Endodermal cell (in vitro differentiated cells): ENCODE results near the gene SENP1. TPM values are rescaled to one million over a fixed set of nuclear protein-coding genes. Genes with fewer than 3 reads are reported as not detected.

Source experiments
- DNase-seq: peaks from one replicate; pipeline ENCODE4 v3.0.0-alpha.2; 2017
- H3K27ac ChIP-seq: 2 replicates; pipeline ENCODE4 v1.5.1; 2013; ENCODE audit warnings: mild to moderate bottlenecking, low read depth, low read length, moderate library complexity
- H3K27me3 ChIP-seq: 2 replicates; pipeline ENCODE4 v1.6.1; 2013; ENCODE audit warnings: mild to moderate bottlenecking, low read length, moderate library complexity; ENCODE audit not compliant: insufficient read depth, control insufficient read depth, poor library complexity, severe bottlenecking
- H3K36me3 ChIP-seq: 2 replicates; pipeline ENCODE4 v1.7.0; 2013; ENCODE audit warnings: mild to moderate bottlenecking, low read length, moderate library complexity; ENCODE audit not compliant: control insufficient read depth, insufficient read depth
- H3K4me1 ChIP-seq: one replicate; pipeline ENCODE4 v1.7.0; 2013; ENCODE audit warnings: low read length; ENCODE audit not compliant: control insufficient read depth, insufficient read depth
- H3K4me3 ChIP-seq: 2 replicates; pipeline ENCODE4 v1.5.1; 2013; ENCODE audit warnings: mild to moderate bottlenecking, low read length, moderate library complexity
- H3K9ac ChIP-seq: 2 replicates; pipeline ENCODE4 v1.6.1; 2013; ENCODE audit warnings: mild to moderate bottlenecking, low read length, moderate library complexity; ENCODE audit not compliant: poor library complexity, severe bottlenecking; ENCODE audit errors: extremely low read depth
- H3K9me3 ChIP-seq: 2 replicates; pipeline ENCODE4 v1.6.1; 2013; ENCODE audit warnings: mild to moderate bottlenecking, low read length, moderate library complexity; ENCODE audit not compliant: control insufficient read depth
- H3K27ac Mint-ChIP-seq: 2 replicates; pipeline ENCODE4 v1.8.0; 2020; ENCODE audit warnings: mixed read lengths
- H3K27me3 Mint-ChIP-seq: 2 replicates; pipeline ENCODE4 v1.8.0; 2021; ENCODE audit warnings: mild to moderate bottlenecking, mixed read lengths; ENCODE audit not compliant: insufficient read depth
- H3K36me3 Mint-ChIP-seq: 2 replicates; pipeline ENCODE4 v1.8.0; 2020; ENCODE audit warnings: low read depth, mixed read lengths
- H3K4me1 Mint-ChIP-seq: 2 replicates; pipeline ENCODE4 v1.8.0; 2020; ENCODE audit warnings: mixed read lengths
- H3K4me3 Mint-ChIP-seq: 2 replicates; pipeline ENCODE4 v1.8.0; 2020; ENCODE audit warnings: mild to moderate bottlenecking, moderate library complexity, mixed read lengths
- H3K9me3 Mint-ChIP-seq: 2 replicates; pipeline ENCODE4 v1.8.0; 2020; ENCODE audit warnings: mild to moderate bottlenecking, mixed read lengths
- CTCF ChIP-seq: fragments of 200-600 bp; sonication (generic); conservative IDR thresholded peaks from 2 replicates; pipeline ENCODE4 v1.5.0; 2021; ENCODE audit warnings: antibody characterized with exemption, mild to moderate bottlenecking
- WGBS, 2 experiments: methylation state at CpG; one replicate each; pipeline versions ENCODE4 v1.1.5 to v1.1.7; 2013; ENCODE audit warnings: missing lambda C conversion rate in 2 of 2, mixed read lengths in 1 of 2; ENCODE audit not compliant: insufficient coverage in 1 of 2, insufficient read length in 1 of 2; 5-methylcytosine and 5-hydroxymethylcytosine counted together
- long read RNA-seq, 4 experiments: library from polyadenylated mRNA in 2 of 4; library from RNA in 1 of 4; library from capped mRNA in 1 of 4; stranded (forward) in 3 of 4; unstranded in 1 of 4; transcript quantifications; one replicate each; pipeline ENCODE4 v2.0.0, GENCODE V29; 2020 to 2021; ENCODE audit warnings: inconsistent platforms in 1 of 4
- polyA plus RNA-seq, 2 experiments: library from polyadenylated mRNA; stranded (reverse); fragments of 50-300 nt; gene quantifications; one replicate each; pipeline ENCODE4 v1.2.3, GENCODE V29; 2013
- total RNA-seq, 2 donors: library from RNA; stranded (reverse); fragmentation: NEBNext Ultra II Directional in 1 of 2; extraction: Animal tissue kit (Norgen Biotek cat#: 25700) in 1 of 2; gene quantifications; 2 replicates in 1 of 2; 3 replicates in 1 of 2; pipeline ENCODE4 v1.2.1, GENCODE V29; 2021

Gene SENP1
- 10 to 100 TPM; 30.6 to 39.6 TPM for total RNA-seq
- 25.5 TPM for polyA plus RNA-seq (2013, experiment 1 of 2)
- polyA plus RNA-seq (2013, experiment 2 of 2), result 26.3 TPM
- long read RNA-seq, experiment 1, partial matches to known transcripts, result 3 of 11 reads
- long read RNA-seq, experiment 1, other reads (novel, unspliced or antisense), result 8 of 11 reads
- long read RNA-seq, experiment 2, full-length matches to known transcripts, result 21 of 71 reads
- long read RNA-seq, experiment 2, partial matches to known transcripts, result 7 of 71 reads
- long read RNA-seq, experiment 2, other reads (novel, unspliced or antisense), result 43 of 71 reads
- long read RNA-seq, experiment 3, full-length matches to known transcripts, result 9 of 36 reads
- long read RNA-seq, experiment 3, partial matches to known transcripts, result 11 of 36 reads
- long read RNA-seq, experiment 3, other reads (novel, unspliced or antisense), result 16 of 36 reads
- long read RNA-seq, experiment 4, partial matches to known transcripts, result 1 of 4 reads
- long read RNA-seq, experiment 4, other reads (novel, unspliced or antisense), result 3 of 4 reads

- DNase-seq, result peak; percentile 98
- H3K4me3 ChIP-seq, result peak within 1 kb of the TSS; percentile 98
- peaks cover 31% of the 10 kb centered on the region for H3K27me3 ChIP-seq
- peak within 1 kb of the TSS; percentile 95 for H3K27ac Mint-ChIP-seq
- no peaks in the 10 kb centered on the region for H3K36me3 ChIP-seq
- peak; percentile 49 for TF ChIP-seq CTCF
- no peaks in the 10 kb centered on the region for H3K9me3 Mint-ChIP-seq
- H3K9ac ChIP-seq, result peak within 1 kb of the TSS; percentile 83
- H3K27ac ChIP-seq, result peak within 1 kb of the TSS; percentile 96
- H3K4me3 Mint-ChIP-seq, result peak within 1 kb of the TSS; percentile 83
- peaks cover 19% of the 10 kb centered on the region for H3K4me1 Mint-ChIP-seq
- WGBS, 2 experiments, result 2% methylated on average over 31 to 53 of the region's 53 CpGs
- H3K36me3 Mint-ChIP-seq, result peaks cover 2% of the 10 kb centered on the region
- peaks cover 4% of the 10 kb centered on the region for H3K4me1 ChIP-seq
- H3K9me3 ChIP-seq, result no peaks in the 10 kb centered on the region
- H3K27me3 Mint-ChIP-seq, result peaks cover 28% of the 10 kb centered on the region
These were observed at the start of gene SENP1 for GRCh38 chr12:48105867-48106680. Gene SENP1 (minus strand): TSS chr12:48106079. CDS start chr12:48101472, 4,607 bp downstream.

DNA sequence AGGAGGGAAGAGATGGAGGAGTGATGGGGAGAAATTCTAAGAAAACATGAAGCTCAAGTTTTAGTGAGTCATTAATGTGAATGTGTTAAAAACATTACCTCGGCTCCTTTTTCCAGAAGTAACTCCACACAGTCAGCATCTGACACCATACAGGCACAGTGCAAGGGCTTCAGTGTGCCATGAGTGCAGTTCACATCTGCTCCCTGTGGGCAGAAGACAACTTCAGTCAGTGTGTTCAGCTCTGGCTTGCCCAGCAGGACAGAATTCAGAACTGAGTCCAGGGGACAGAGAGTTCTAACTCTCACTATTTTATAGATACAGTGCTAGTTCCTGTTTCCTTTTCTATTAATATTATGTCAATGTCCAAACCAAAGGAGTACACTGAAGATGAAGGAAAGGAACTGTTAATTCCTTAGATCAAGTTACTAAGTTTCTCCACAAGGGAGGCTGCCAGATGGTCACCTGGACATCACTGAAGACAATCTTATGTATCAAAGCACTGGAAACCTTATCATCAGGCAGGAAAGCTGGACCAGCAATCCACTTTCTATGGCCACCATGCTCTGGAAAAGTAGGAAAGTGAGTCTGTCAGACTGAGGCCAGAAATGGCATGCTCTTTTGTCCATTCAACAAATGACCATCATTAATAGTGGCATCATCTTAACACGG, 45.4 kb upstream of the SENP1 start:
- Mint-ChIP-seq H3K27me3 (no peaks in the 10 kb centered on the region), H3K4me1 (peaks cover 5% of the 10 kb centered on the region), H3K9me3 (no peaks in the 10 kb centered on the region), H3K27ac (no peak overlapping the region), H3K36me3 (peaks cover 29% of the 10 kb centered on the region), H3K4me3 (no peak overlapping the region)
- H3K36me3 ChIP-seq, result peaks cover 26% of the 10 kb centered on the region
- H3K4me1 ChIP-seq, result no peaks in the 10 kb centered on the region
- no peak overlapping the region for H3K9ac ChIP-seq
- no peaks in the 10 kb centered on the region for H3K9me3 ChIP-seq
- H3K27me3 ChIP-seq, result peaks cover 21% of the 10 kb centered on the region
- no peak overlapping the region for H3K27ac ChIP-seq
- no peak for TF ChIP-seq CTCF
- no peak overlapping the region for H3K4me3 ChIP-seq
- 93 to 100% methylated on average over 2 of the region's 2 CpGs for WGBS, 2 experiments
- DNase-seq, result peak; percentile 22

DNA sequence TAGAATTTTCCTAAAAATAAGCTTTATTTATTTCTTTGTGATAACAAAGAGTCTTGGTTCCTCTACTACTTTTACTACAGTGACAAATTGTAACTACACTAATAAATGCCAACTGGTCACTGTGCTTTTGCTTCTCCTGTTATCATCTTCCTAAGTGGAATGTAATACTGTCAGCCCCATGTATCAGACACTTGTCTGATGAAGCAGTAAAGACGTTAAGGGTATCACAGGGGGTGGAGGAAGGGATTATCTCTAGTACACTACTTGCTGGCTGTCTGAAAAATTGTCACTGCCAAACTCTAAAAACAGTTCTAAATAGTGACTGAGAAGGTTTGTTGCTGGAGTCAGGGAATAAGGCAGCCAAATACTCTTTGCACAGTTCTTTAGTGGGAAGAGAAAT, 40.1 kb upstream of the SENP1 start:
- Mint-ChIP-seq H3K4me1 (peaks cover 18% of the 10 kb centered on the region), H3K4me3 (no peak overlapping the region), H3K9me3 (no peaks in the 10 kb centered on the region), H3K27me3 (no peaks in the 10 kb centered on the region), H3K36me3 (peaks cover 75% of the 10 kb centered on the region), H3K27ac (no peak overlapping the region)
- H3K9ac ChIP-seq, result no peak overlapping the region
- peaks cover 14% of the 10 kb centered on the region for H3K27me3 ChIP-seq
- WGBS, 2 experiments, result 88% methylated on average over 1 of the region's 1 CpG; no CpG with 5 or more reads in 1 of the 2 experiments
- no peak overlapping the region for H3K4me3 ChIP-seq
- no peak for DNase-seq
- TF ChIP-seq CTCF, result no peak
- H3K9me3 ChIP-seq, result peaks cover 21% of the 10 kb centered on the region
- peaks cover 74% of the 10 kb centered on the region for H3K36me3 ChIP-seq
- H3K27ac ChIP-seq, result no peak overlapping the region
- H3K4me1 ChIP-seq, result peaks cover 4% of the 10 kb centered on the region
